Activated T-cell treated with anti-CD3 and anti-CD28 coated beads for 48 hours (primary cell): Measurements from ENCODE around the gene MYO3B.
"Not testable (repeated sequence)": the region's sequence is repeated elsewhere in the genome, so short reads cannot be mapped to it uniquely, and the experiment has no call there.

Experiments used
- DNase-seq: peaks from one replicate; pipeline ENCODE4 v3.0.0-alpha.2; 2020; ENCODE audit warnings: low read depth

Gene MYO3B

GRCh38 chr2:170468557-170468956 is 290.6 kb downstream of the MYO3B start:
- DNase-seq: no peak

- DNase-seq: not testable (repeated sequence)
These were observed 294.6 kb downstream of the MYO3B start for GRCh38 chr2:170472498-170472897.

- no peak for DNase-seq
These were observed 297.9 kb downstream of the MYO3B start for GRCh38 chr2:170475878-170476277.

GRCh38 chr2:170477630-170478029 is 299.7 kb downstream of the MYO3B start:
- no peak for DNase-seq

GRCh38 chr2:170481201-170481600 is 303.3 kb downstream of the MYO3B start:
- no peak for DNase-seq

- DNase-seq: no peak
These were observed 306.6 kb downstream of the MYO3B start for GRCh38 chr2:170484552-170484951.

GRCh38 chr2:170485254-170486026 is 307.5 kb downstream of the MYO3B start:
- DNase-seq: no peak

GRCh38 chr2:170486730-170487129 is 308.8 kb downstream of the MYO3B start:
- no peak for DNase-seq

- DNase-seq: no peak
These were observed 310.9 kb downstream of the MYO3B start for GRCh38 chr2:170488807-170489206.

GRCh38 chr2:170492010-170492409 is 314.1 kb downstream of the MYO3B start:
- no peak for DNase-seq

- no peak for DNase-seq
These were observed 315.6 kb downstream of the MYO3B start for GRCh38 chr2:170493426-170494097.

GRCh38 chr2:170495896-170496295 is 317.9 kb downstream of the MYO3B start:
- DNase-seq: no peak

GRCh38 chr2:170498619-170499018 is 320.7 kb downstream of the MYO3B start:
- DNase-seq: no peak

- no peak for DNase-seq
These were observed 322.2 kb downstream of the MYO3B start for GRCh38 chr2:170500104-170500503.

- DNase-seq: no peak
These were observed 322.8 kb downstream of the MYO3B start for GRCh38 chr2:170500770-170501169.

GRCh38 chr2:170501421-170502043 is 323.6 kb downstream of the MYO3B start:
- no peak for DNase-seq

GRCh38 chr2:170502361-170503130 is 324.6 kb downstream of the MYO3B start:
- no peak for DNase-seq

- DNase-seq: no peak
These were observed 325.6 kb downstream of the MYO3B start for GRCh38 chr2:170503563-170503962.

GRCh38 chr2:170503971-170504809 is 326.2 kb downstream of the MYO3B start:
- no peak for DNase-seq

- no peak for DNase-seq
These were observed 326.8 kb downstream of the MYO3B start for GRCh38 chr2:170504810-170505145.

GRCh38 chr2:170505631-170506275 is 327.8 kb downstream of the MYO3B start:
- no peak for DNase-seq
